GM12878 (cell line): ENCODE measurements around the gene SLC35A1. TPM values are rescaled to one million over a fixed set of nuclear protein-coding genes. Genes with fewer than 3 reads are reported as not detected.

Experiments used
- CTCF ChIP-seq, 3 experiments: IDR thresholded peaks in 2 of 3; conservative IDR thresholded peaks in 1 of 3; 2 replicates each; pipeline ENCODE4 v1.5.1; 2011; ENCODE audit warnings: low read depth in 3 of 3, low read length in 3 of 3, mild to moderate bottlenecking in 3 of 3, control low read depth in 2 of 3, moderate library complexity in 2 of 3, inconsistent platforms in 1 of 3, mixed read lengths in 1 of 3; ENCODE audit not compliant: control insufficient read depth in 2 of 3, insufficient read depth in 1 of 3; ENCODE audit errors: extremely low read depth in 1 of 3
- DPF2 ChIP-seq: fragments of 450-650 bp; IDR thresholded peaks from 2 replicates; pipeline ENCODE4 v1.6.1; 2017; ENCODE audit warnings: mild to moderate bottlenecking
- LARP7 ChIP-seq: fragments of 450-650 bp; IDR thresholded peaks from 2 replicates; pipeline ENCODE4 v1.6.1; 2017; ENCODE audit warnings: mild to moderate bottlenecking
- MEF2B ChIP-seq: fragments of 450-650 bp; IDR thresholded peaks from 2 replicates; pipeline ENCODE4 v1.6.1; 2018; ENCODE audit warnings: mild to moderate bottlenecking, moderate library complexity; ENCODE audit not compliant: partially characterized antibody, poor library complexity, severe bottlenecking
- MTA2 ChIP-seq: fragments of 450-650 bp; IDR thresholded peaks from 2 replicates; pipeline ENCODE4 v1.6.1; 2016; ENCODE audit warnings: low read depth, mild to moderate bottlenecking, moderate library complexity
- MYC ChIP-seq: IDR thresholded peaks from 2 replicates; pipeline ENCODE4 v1.6.1; 2011; ENCODE audit warnings: mild to moderate bottlenecking, low read length, moderate library complexity, inconsistent platforms; ENCODE audit not compliant: insufficient read depth, insufficient replicate concordance, insufficient read length, severe bottlenecking
- NFXL1 ChIP-seq: fragments of 450-650 bp; IDR thresholded peaks from 2 replicates; pipeline ENCODE4 v1.6.1; 2017; ENCODE audit warnings: antibody characterized with exemption, mild to moderate bottlenecking, borderline replicate concordance
- NR2C2 ChIP-seq: IDR thresholded peaks from 2 replicates; pipeline ENCODE4 v1.6.1; 2011; ENCODE audit warnings: borderline replicate concordance, low read depth; ENCODE audit not compliant: control insufficient read depth, insufficient read length
- NR2F1 ChIP-seq: fragments of 450-650 bp; conservative IDR thresholded peaks from 2 replicates; pipeline ENCODE4 v1.6.1; 2017; ENCODE audit warnings: mild to moderate bottlenecking
- PAX5 ChIP-seq: IDR thresholded peaks from 2 replicates; pipeline ENCODE4 v1.6.1; 2011; ENCODE audit warnings: low read depth, low read length, borderline replicate concordance
- PKNOX1 ChIP-seq: fragments of 450-650 bp; IDR thresholded peaks from 2 replicates; pipeline ENCODE4 v1.6.1; 2016; ENCODE audit warnings: mild to moderate bottlenecking
- PML ChIP-seq: IDR thresholded peaks from 2 replicates; pipeline ENCODE4 v1.6.1; 2012; ENCODE audit warnings: low read length, inconsistent platforms
- RCOR1 ChIP-seq: conservative IDR thresholded peaks from 2 replicates; pipeline ENCODE4 v1.6.1; 2012; ENCODE audit warnings: low read depth, low read length, improper control_type of control experiment
- SMAD1 ChIP-seq: fragments of 450-650 bp; IDR thresholded peaks from 2 replicates; pipeline ENCODE4 v1.6.1; 2018; ENCODE audit warnings: mild to moderate bottlenecking, low read depth; ENCODE audit not compliant: partially characterized antibody
- SMARCA5 ChIP-seq: fragments of 450-650 bp; IDR thresholded peaks from 2 replicates; pipeline ENCODE4 v1.6.1; 2017; ENCODE audit warnings: mild to moderate bottlenecking
- SPI1 ChIP-seq: IDR thresholded peaks from 2 replicates; pipeline ENCODE4 v1.6.1; 2011; ENCODE audit warnings: low read depth, mild to moderate bottlenecking, low read length, moderate library complexity, borderline replicate concordance; ENCODE audit not compliant: insufficient read depth
- TARDBP ChIP-seq: IDR thresholded peaks from 2 replicates; pipeline ENCODE4 v1.6.1; 2016; ENCODE audit warnings: borderline replicate concordance
- TCF7 ChIP-seq: IDR thresholded peaks from 2 replicates; pipeline ENCODE4 v1.6.1; 2014; ENCODE audit warnings: antibody characterized with exemption, borderline replicate concordance
- YBX1 ChIP-seq: fragments of 450-650 bp; IDR thresholded peaks from 2 replicates; pipeline ENCODE4 v1.6.1; 2016; ENCODE audit warnings: antibody characterized with exemption
- ZNF207 ChIP-seq: fragments of 450-650 bp; IDR thresholded peaks from 2 replicates; pipeline ENCODE4 v1.6.1; 2014; ENCODE audit warnings: antibody characterized with exemption, mild to moderate bottlenecking, borderline replicate concordance
- ZNF24 ChIP-seq: fragments of 450-650 bp; IDR thresholded peaks from 2 replicates; pipeline ENCODE4 v1.6.1; 2017; ENCODE audit warnings: antibody characterized with exemption, mild to moderate bottlenecking
- ZNF622 ChIP-seq: fragments of 450-650 bp; IDR thresholded peaks from 2 replicates; pipeline ENCODE4 v1.6.1; 2017; ENCODE audit warnings: mild to moderate bottlenecking, inconsistent platforms
- polyA plus RNA-seq, 11 experiments: library from polyadenylated mRNA; depleted of rRNA in 4 of 11; unstranded in 6 of 11; stranded (reverse) in 5 of 11; fragments of >200 nt; fragmentation: Nextera tagmentation in 4 of 11; fragmentation: Illumina TruSeq in 1 of 11; extraction: Ambion mirVana in 4 of 11; extraction: Trizol in 1 of 11; gene quantifications; 1 replicate in 1 of 11; 2 replicates in 10 of 11; pipeline versions ENCODE4 v1.2.1 to v1.2.3, GENCODE V29; 2011 to 2016; ENCODE audit warnings: inconsistent platforms in 2 of 11, missing spikeins in 2 of 11, low read depth in 1 of 11
- total RNA-seq, 4 experiments: library from RNA; depleted of rRNA in 3 of 4; stranded (reverse); fragments of >200 nt in 3 of 4; fragmentation: Illumina TruSeq in 1 of 4; extraction: Trizol in 1 of 4; gene quantifications; 2 replicates each; pipeline versions ENCODE4 v1.2.1 to v1.2.3, GENCODE V29; 2013 to 2021
- TF ChIP-seq, protein P1 (sequence below): fragments of 450-650 bp; IDR thresholded peaks from 2 replicates; pipeline ENCODE4 v1.6.1; 2017; ENCODE audit warnings: low read depth, mild to moderate bottlenecking, moderate library complexity
- TF ChIP-seq, protein P2 (sequence below): IDR thresholded peaks from 2 replicates; pipeline ENCODE4 v1.6.1; 2011; ENCODE audit warnings: mild to moderate bottlenecking, low read depth, low read length, moderate library complexity; ENCODE audit not compliant: insufficient replicate concordance

Gene SLC35A1
- total and polyA plus RNA-seq, 10 of the 15 experiments (the other 5 are each of a cell fraction or from before 2014, with no cell fraction given) = 7.1 to 28.0 (median 12.4) TPM

DNA sequence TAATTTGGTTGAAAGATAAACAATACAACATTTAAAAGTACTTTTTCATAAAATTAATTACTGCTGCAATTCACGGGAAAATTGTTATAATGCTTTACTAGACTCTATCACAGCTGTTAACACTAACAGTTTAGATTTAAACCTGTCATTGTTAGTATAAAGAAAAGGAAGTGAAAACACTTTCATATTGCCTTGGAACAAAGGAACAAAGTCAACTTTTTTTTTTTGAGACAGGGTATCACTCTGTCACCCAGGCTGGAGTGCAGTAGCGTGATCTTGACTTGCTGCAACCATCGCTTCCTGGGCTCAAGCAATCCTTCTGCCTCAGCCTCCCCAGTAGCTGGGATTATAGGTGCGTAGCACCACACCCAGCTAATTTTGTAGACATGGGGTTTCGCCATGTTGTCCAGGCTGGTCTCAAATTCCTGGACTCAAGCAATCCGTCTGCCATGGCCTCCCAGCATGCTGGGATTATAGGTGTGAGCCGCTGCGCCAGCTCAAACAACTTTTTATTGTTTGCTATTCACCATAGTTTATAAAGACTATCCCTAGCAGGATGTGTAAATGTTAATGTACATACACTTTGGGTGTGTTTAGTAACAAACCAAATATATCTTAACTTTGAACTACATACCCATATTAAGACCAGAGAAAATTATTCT is 22.1 kb downstream of the SLC35A1 start (continued):
- TF ChIP-seq MYC = no peak
- TF ChIP-seq NR2F1 = no peak
- no peak for TF ChIP-seq SMAD1
- no peak for TF ChIP-seq TCF7
- TF ChIP-seq MTA2 = peak; percentile 36; the same call in 1 of the 2 replicates
- TF ChIP-seq PAX5 = no peak
- TF ChIP-seq SPI1 = peak; percentile 79
- no peak for TF ChIP-seq PML
- TF ChIP-seq PKNOX1 = 0 out of 2 replicates have a peak, but pooled peaks have one; percentile 22
- no peak for TF ChIP-seq MEF2B
- no peak for TF ChIP-seq RCOR1
- TF ChIP-seq NFXL1 = no peak
- 0 out of 2 replicates have a peak, but pooled peaks have one; percentile 17 for TF ChIP-seq DPF2
- no peak for TF ChIP-seq ZNF622
- TF ChIP-seq LARP7 = no peak
- TF ChIP-seq, protein P1, sequence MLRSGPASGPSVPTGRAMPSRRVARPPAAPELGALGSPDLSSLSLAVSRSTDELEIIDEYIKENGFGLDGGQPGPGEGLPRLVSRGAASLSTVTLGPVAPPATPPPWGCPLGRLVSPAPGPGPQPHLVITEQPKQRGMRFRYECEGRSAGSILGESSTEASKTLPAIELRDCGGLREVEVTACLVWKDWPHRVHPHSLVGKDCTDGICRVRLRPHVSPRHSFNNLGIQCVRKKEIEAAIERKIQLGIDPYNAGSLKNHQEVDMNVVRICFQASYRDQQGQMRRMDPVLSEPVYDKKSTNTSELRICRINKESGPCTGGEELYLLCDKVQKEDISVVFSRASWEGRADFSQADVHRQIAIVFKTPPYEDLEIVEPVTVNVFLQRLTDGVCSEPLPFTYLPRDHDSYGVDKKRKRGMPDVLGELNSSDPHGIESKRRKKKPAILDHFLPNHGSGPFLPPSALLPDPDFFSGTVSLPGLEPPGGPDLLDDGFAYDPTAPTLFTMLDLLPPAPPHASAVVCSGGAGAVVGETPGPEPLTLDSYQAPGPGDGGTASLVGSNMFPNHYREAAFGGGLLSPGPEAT = peak; percentile 45; the same call in 1 of the 2 replicates
- no peak for TF ChIP-seq NR2C2
- TF ChIP-seq ZNF24 = peak; percentile 67; the same call in 1 of the 2 replicates
- TF ChIP-seq YBX1 = no peak
- no peak for TF ChIP-seq CTCF (IDR thresholded peaks at IDR 0.05 in 2 of 3, conservative IDR thresholded peaks at IDR 0.05 in 1 of 3; ENCODE audit: control insufficient read depth in 2 of 3, extremely low read depth in 1 of 3, insufficient read depth in 1 of 3, low read depth in 3 of 3, low read length in 3 of 3)
- TF ChIP-seq ZNF207 = no peak
- TF ChIP-seq SMARCA5 = no peak
- no peak for TF ChIP-seq TARDBP
- TF ChIP-seq, protein P2, sequence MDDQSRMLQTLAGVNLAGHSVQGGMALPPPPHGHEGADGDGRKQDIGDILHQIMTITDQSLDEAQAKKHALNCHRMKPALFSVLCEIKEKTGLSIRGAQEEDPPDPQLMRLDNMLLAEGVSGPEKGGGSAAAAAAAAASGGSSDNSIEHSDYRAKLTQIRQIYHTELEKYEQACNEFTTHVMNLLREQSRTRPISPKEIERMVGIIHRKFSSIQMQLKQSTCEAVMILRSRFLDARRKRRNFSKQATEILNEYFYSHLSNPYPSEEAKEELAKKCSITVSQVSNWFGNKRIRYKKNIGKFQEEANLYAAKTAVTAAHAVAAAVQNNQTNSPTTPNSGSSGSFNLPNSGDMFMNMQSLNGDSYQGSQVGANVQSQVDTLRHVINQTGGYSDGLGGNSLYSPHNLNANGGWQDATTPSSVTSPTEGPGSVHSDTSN = no peak
